ENCODE results near the gene LAMTOR4.

GRCh38 chr7:100109521-100110163 lies 39.1 kb upstream of the LAMTOR4 start:
- no peak for TF ChIP-seq CTCF (IDR thresholded peaks at IDR 0.05)
- TF ChIP-seq EZH2 (IDR thresholded peaks at IDR 0.05; ENCODE audit: borderline replicate concordance, insufficient read depth, low read depth, low read length, poor library complexity, severe bottlenecking): no peak
